CD8-positive, alpha-beta memory T cell (primary cell): Measurements from ENCODE around the gene SLC6A6. TPM values are rescaled to one million over a fixed set of nuclear protein-coding genes. Genes with fewer than 3 reads are reported as not detected.

Experiments
- CTCF ChIA-PET: fragments of 350-600 bp; sonication (Branson Sonifier 250); formaldehyde crosslinking; loops from one replicate; lab custom pipeline; 2021; ENCODE audit warnings: antibody characterized with exemption; lab: Charles Lee
- POLR2A ChIA-PET: fragments of 350-600 bp; sonication (Branson Sonifier 250); formaldehyde crosslinking; loops from one replicate; lab custom pipeline; 2021; ENCODE audit warnings: antibody characterized with exemption; lab: Charles Lee
- DNase-seq, 5 donors: peaks; one replicate each; pipeline versions ENCODE4 v3.0.0 to v3.0.0-alpha.2; 2020 to 2022; ENCODE audit warnings: mixed read lengths in 1 of 5
- H3K27ac ChIP-seq: one replicate; pipeline ENCODE4 v1.7.0; 2013; ENCODE audit warnings: low read depth, mild to moderate bottlenecking, low read length, moderate library complexity
- H3K27me3 ChIP-seq: 2 replicates; pipeline ENCODE4 v1.7.0; 2013; ENCODE audit warnings: low read length, mild to moderate bottlenecking; ENCODE audit not compliant: insufficient read depth, poor library complexity, severe bottlenecking
- H3K36me3 ChIP-seq: 2 replicates; pipeline ENCODE4 v1.7.0; 2013; ENCODE audit warnings: mild to moderate bottlenecking, low read length, moderate library complexity; ENCODE audit not compliant: insufficient read depth
- H3K4me1 ChIP-seq: 2 replicates; pipeline ENCODE4 v1.7.0; 2013; ENCODE audit warnings: mild to moderate bottlenecking, low read length, moderate library complexity; ENCODE audit not compliant: insufficient read depth
- H3K4me3 ChIP-seq: 2 replicates; pipeline ENCODE4 v1.7.0; 2013; ENCODE audit warnings: mild to moderate bottlenecking, low read length
- H3K9me3 ChIP-seq: 2 replicates; pipeline ENCODE4 v1.7.0; 2013; ENCODE audit warnings: mild to moderate bottlenecking, low read length
- H3K27ac Mint-ChIP-seq, 8 donors: one replicate each; pipeline ENCODE4 v1.8.0; 2020 to 2021; ENCODE audit warnings: mixed read lengths in 8 of 8, mild to moderate bottlenecking in 6 of 8, inconsistent platforms in 3 of 8, moderate library complexity in 3 of 8
- H3K27me3 Mint-ChIP-seq, 2 donors: one replicate each; pipeline ENCODE4 v1.8.0; 2020 to 2021; ENCODE audit warnings: mixed read lengths in 2 of 2, mild to moderate bottlenecking in 1 of 2, moderate library complexity in 1 of 2
- H3K36me3 Mint-ChIP-seq, 3 donors: one replicate each; pipeline ENCODE4 v1.8.0; 2020 to 2021; ENCODE audit warnings: mixed read lengths in 3 of 3, inconsistent platforms in 1 of 3, mild to moderate bottlenecking in 1 of 3
- H3K4me1 Mint-ChIP-seq, 3 donors: one replicate each; pipeline ENCODE4 v1.8.0; 2020 to 2021; ENCODE audit warnings: mixed read lengths in 3 of 3, inconsistent platforms in 1 of 3, mild to moderate bottlenecking in 1 of 3
- H3K4me3 Mint-ChIP-seq, 7 donors: one replicate each; pipeline ENCODE4 v1.8.0; 2020 to 2021; ENCODE audit warnings: mixed read lengths in 7 of 7, mild to moderate bottlenecking in 6 of 7, moderate library complexity in 4 of 7, inconsistent platforms in 2 of 7
- H3K9me3 Mint-ChIP-seq, 5 donors: one replicate each; pipeline ENCODE4 v1.8.0; 2020 to 2022; ENCODE audit warnings: mixed read lengths in 5 of 5, mild to moderate bottlenecking in 3 of 5, moderate library complexity in 2 of 5, inconsistent platforms in 1 of 5
- polyA plus RNA-seq: library from polyadenylated mRNA; unstranded; fragments of 300-500 nt; fragmentation: Illumina TruSeq; gene quantifications from one replicate; pipeline ENCODE4 v1.2.3, GENCODE V29; 2021
- total RNA-seq, 2 experiments: library from RNA; stranded (reverse); gene quantifications; one replicate each; pipeline ENCODE4 v1.2.3, GENCODE V29; 2021

The SLC6A6 gene
- total and polyA plus RNA-seq, 3 experiments from 2014 or later: 6.6 to 44.6 (median 44.5) TPM

DNA sequence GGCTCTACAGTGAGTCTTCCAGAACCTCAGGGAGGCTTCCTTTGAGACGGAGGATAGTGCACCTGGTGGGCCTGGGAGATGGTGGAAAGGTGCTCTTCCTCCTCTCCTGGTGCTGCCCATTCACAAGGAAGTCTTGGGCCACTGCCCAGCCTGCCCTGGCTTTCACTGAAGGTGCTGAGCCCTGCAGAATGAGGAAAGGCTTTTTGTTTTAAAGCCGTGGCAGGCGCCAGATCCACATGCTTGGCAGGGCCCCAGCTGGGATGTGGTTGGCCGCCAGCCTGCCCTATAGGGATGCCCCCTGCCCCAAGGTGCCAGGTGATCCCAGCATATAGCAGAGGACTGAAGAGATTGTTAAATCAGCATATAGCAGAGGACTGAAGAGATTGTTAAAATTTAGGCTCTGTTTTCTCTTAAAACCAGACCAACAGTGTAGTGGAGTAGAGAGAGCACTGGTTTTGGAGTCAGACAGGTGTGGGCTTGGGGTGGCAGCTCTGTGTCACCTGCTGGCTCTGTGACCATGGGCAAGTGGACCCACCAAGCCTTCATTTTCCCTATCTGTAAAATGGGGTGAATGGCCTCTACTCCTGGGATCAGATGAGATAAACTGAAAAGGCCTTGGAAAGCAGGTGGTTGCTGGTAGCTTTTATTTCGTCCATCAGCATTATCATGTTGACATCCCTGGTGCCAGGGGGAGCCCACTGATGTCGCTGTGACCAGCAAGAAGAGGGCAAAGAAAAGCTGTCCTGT, 53.3 kb downstream of the SLC6A6 start:
- no peak for DNase-seq
- no peak overlapping the region for H3K4me3 Mint-ChIP-seq
- Histone ChIP-seq H3K36me3 (peaks cover 17% of the 10 kb centered on the region), H3K27me3 (no peaks in the 10 kb centered on the region), H3K9me3 (no peaks in the 10 kb centered on the region), H3K4me1 (no peaks in the 10 kb centered on the region), H3K4me3 (no peak overlapping the region), H3K27ac (no peak overlapping the region)
- H3K4me1 Mint-ChIP-seq: peaks cover 0 to 6% (median 4%) of the 10 kb centered on the region in 3 donors
- no peaks in the 10 kb centered on the region for H3K9me3 Mint-ChIP-seq
- H3K36me3 Mint-ChIP-seq: peaks cover 4 to 87% (median 8%) of the 10 kb centered on the region in 3 donors
- peak overlapping the region in 5 of 8 donors; percentile 15 to 83 (median 68) for H3K27ac Mint-ChIP-seq
- ChIA-PET POLR2A (no interaction called here), CTCF (interaction anchor here (1.0 to 1.3 kb wide), 3 partner anchors 12 to 252 kb away, joined by 4 to 6 read pairs (median 5); partner anchors contain the start of gene SLC6A6)
- no peaks in the 10 kb centered on the region for H3K27me3 Mint-ChIP-seq

GRCh38 chr3:14456794-14457193, 54.4 kb downstream of the SLC6A6 start:
- H3K27ac Mint-ChIP-seq: peak overlapping the region in 1 of 8 donors; percentile 27
- H3K36me3 ChIP-seq: peaks cover 10% of the 10 kb centered on the region
- no peak overlapping the region for H3K27ac ChIP-seq
- peaks cover 0 to 5% (median 4%) of the 10 kb centered on the region in 3 donors for H3K4me1 Mint-ChIP-seq
- no peak overlapping the region for H3K4me3 ChIP-seq
- ChIA-PET POLR2A (no interaction called here), CTCF (interaction anchor here (1.0 to 1.3 kb wide), 3 partner anchors 11 to 253 kb away, joined by 4 to 6 read pairs (median 5); partner anchors contain the start of gene SLC6A6)
- no peaks in the 10 kb centered on the region for H3K9me3 Mint-ChIP-seq
- no peak for DNase-seq
- peaks cover 4 to 87% (median 4%) of the 10 kb centered on the region in 3 donors for H3K36me3 Mint-ChIP-seq
- H3K4me3 Mint-ChIP-seq: no peak overlapping the region
- H3K27me3 ChIP-seq: no peaks in the 10 kb centered on the region
- H3K27me3 Mint-ChIP-seq: no peaks in the 10 kb centered on the region
- H3K9me3 ChIP-seq: no peaks in the 10 kb centered on the region
- no peaks in the 10 kb centered on the region for H3K4me1 ChIP-seq

- H3K27me3 Mint-ChIP-seq: no peaks in the 10 kb centered on the region
- no peak for DNase-seq
- no peak overlapping the region for H3K27ac ChIP-seq
- POLR2A ChIA-PET: no interaction called here
- no peak overlapping the region for H3K4me3 ChIP-seq
- no peaks in the 10 kb centered on the region for H3K27me3 ChIP-seq
- CTCF ChIA-PET: interaction anchor here (1.1 to 1.9 kb wide), 4 partner anchors 11 to 561 kb away, joined by 3 to 8 read pairs (median 6); partner anchors contain the start of gene SLC6A6
- H3K9me3 ChIP-seq: no peaks in the 10 kb centered on the region
- H3K27ac Mint-ChIP-seq: no peak overlapping the region
- peaks cover 4 to 87% (median 4%) of the 10 kb centered on the region in 3 donors for H3K36me3 Mint-ChIP-seq
- H3K9me3 Mint-ChIP-seq: no peaks in the 10 kb centered on the region
- no peaks in the 10 kb centered on the region for H3K4me1 ChIP-seq
- H3K4me3 Mint-ChIP-seq: no peak overlapping the region
- peaks cover 0 to 5% (median 4%) of the 10 kb centered on the region in 3 donors for H3K4me1 Mint-ChIP-seq
- H3K36me3 ChIP-seq: peaks cover 10% of the 10 kb centered on the region
These were observed 55.1 kb downstream of the SLC6A6 start for GRCh38 chr3:14457481-14457880.

- peaks cover 4 to 87% (median 6%) of the 10 kb centered on the region in 3 donors for H3K36me3 Mint-ChIP-seq
- ChIA-PET POLR2A (no interaction called here), CTCF (interaction anchor here (1.1 to 7.2 kb wide), 5 partner anchors 11 to 562 kb away, joined by 3 to 62 read pairs (median 7); partner anchors contain the start of gene SLC6A6)
- H3K27me3 Mint-ChIP-seq: no peaks in the 10 kb centered on the region
- H3K27ac Mint-ChIP-seq: peak overlapping the region in 1 of 8 donors; percentile 58
- H3K4me1 Mint-ChIP-seq: peaks cover 0 to 5% (median 4%) of the 10 kb centered on the region in 3 donors
- DNase-seq: no peak
- H3K4me3 ChIP-seq: no peak overlapping the region
- peaks cover 10% of the 10 kb centered on the region for H3K36me3 ChIP-seq
- no peak overlapping the region for H3K27ac ChIP-seq
- no peaks in the 10 kb centered on the region for H3K9me3 Mint-ChIP-seq
- no peak overlapping the region for H3K4me3 Mint-ChIP-seq
- H3K27me3 ChIP-seq: no peaks in the 10 kb centered on the region
- no peaks in the 10 kb centered on the region for H3K9me3 ChIP-seq
- no peaks in the 10 kb centered on the region for H3K4me1 ChIP-seq
These were observed 55.6 kb downstream of the SLC6A6 start for GRCh38 chr3:14457999-14458398.

- no peaks in the 10 kb centered on the region for H3K9me3 ChIP-seq
- Mint-ChIP-seq H3K4me3 (no peak overlapping the region), H3K36me3 (peaks cover 4 to 87% (median 6%) of the 10 kb centered on the region in 3 donors), H3K27ac (peak overlapping the region in 4 of 8 donors; percentile 23 to 72 (median 54)), H3K9me3 (no peaks in the 10 kb centered on the region), H3K27me3 (no peaks in the 10 kb centered on the region), H3K4me1 (peaks cover 0 to 5% (median 4%) of the 10 kb centered on the region in 3 donors)
- CTCF ChIA-PET: interaction anchor here (0.7 to 7.2 kb wide), 7 partner anchors 10 to 562 kb away, joined by 3 to 62 read pairs (median 4); partner anchors contain the start of gene SLC6A6
- H3K27ac ChIP-seq: no peak overlapping the region
- POLR2A ChIA-PET: interaction anchor here (0.6 kb wide), 1 partner anchor 1266 kb away, joined by 3 read pairs; no protein-coding TSS in a partner anchor
- no peaks in the 10 kb centered on the region for H3K27me3 ChIP-seq
- H3K36me3 ChIP-seq: peaks cover 10% of the 10 kb centered on the region
- H3K4me1 ChIP-seq: no peaks in the 10 kb centered on the region
- H3K4me3 ChIP-seq: no peak overlapping the region
- DNase-seq: no peak
These were observed 56.2 kb downstream of the SLC6A6 start for GRCh38 chr3:14458434-14459275.

DNA sequence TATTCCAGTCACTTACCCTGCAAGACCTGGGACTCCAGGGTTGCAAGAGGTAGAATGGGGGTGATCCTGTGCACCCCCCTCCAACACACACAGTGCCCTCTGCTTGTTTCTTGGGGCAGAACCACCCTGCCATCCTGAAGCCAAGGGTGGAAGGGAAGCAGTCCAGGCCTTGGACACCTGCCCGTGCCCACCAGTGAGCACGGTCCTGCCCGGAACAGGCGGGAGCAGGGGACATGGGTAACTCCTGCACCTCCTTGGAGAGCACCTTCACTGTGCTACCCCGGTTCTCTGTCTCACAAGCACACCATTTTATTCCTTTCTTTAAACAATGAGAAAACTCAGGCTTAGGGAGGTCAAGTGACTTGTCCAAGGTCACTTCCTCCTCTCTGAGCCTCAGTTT, 57.0 kb downstream of the SLC6A6 start:
- Histone ChIP-seq H3K9me3 (no peaks in the 10 kb centered on the region), H3K27me3 (no peaks in the 10 kb centered on the region), H3K4me1 (no peaks in the 10 kb centered on the region), H3K36me3 (peaks cover 10% of the 10 kb centered on the region), H3K27ac (no peak overlapping the region), H3K4me3 (no peak overlapping the region)
- POLR2A ChIA-PET: no interaction called here
- Mint-ChIP-seq H3K4me1 (peaks cover 0 to 5% (median 4%) of the 10 kb centered on the region in 3 donors), H3K36me3 (peaks cover 4 to 87% (median 6%) of the 10 kb centered on the region in 3 donors), H3K27ac (peak overlapping the region in 2 of 8 donors; percentile 51 to 57), H3K9me3 (no peaks in the 10 kb centered on the region), H3K27me3 (no peaks in the 10 kb centered on the region), H3K4me3 (no peak overlapping the region)
- no peak for DNase-seq
- CTCF ChIA-PET: interaction anchor here (0.8 to 7.2 kb wide), 6 partner anchors 9 to 563 kb away, joined by 3 to 62 read pairs (median 6); partner anchors contain the start of gene SLC6A6

DNA sequence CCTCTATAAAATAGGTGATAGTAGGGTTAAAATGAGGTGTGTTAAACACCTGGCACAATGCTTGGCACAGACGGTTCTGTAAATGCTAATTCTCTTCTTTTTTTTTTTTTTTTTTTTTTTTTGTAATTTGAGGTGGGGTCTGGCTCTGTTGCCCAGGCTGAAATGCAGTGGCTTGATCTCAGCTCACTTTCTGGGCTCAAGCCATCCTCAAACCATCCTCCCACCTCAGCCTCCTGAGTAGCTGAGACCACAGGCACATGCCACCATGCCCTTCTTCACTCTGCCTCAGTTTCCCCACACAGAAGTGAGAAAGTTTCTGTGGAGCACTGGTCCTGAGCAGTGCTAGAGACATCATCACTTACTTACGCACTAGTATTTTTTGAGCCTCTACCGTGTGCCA, 57.4 kb downstream of the SLC6A6 start:
- peaks cover 10% of the 10 kb centered on the region for H3K36me3 ChIP-seq
- CTCF ChIA-PET: interaction anchor here (0.8 to 7.2 kb wide), 2 partner anchors 58 to 563 kb away, joined by 3 to 62 read pairs; partner anchors contain the start of gene SLC6A6

More for the DNA sequence above, 57.4 kb downstream of the SLC6A6 start:
- Histone ChIP-seq H3K27ac (no peak overlapping the region), H3K4me3 (no peak overlapping the region), H3K9me3 (no peaks in the 10 kb centered on the region), H3K27me3 (no peaks in the 10 kb centered on the region), H3K4me1 (no peaks in the 10 kb centered on the region)
- H3K36me3 Mint-ChIP-seq: peaks cover 4 to 87% (median 6%) of the 10 kb centered on the region in 3 donors
- H3K9me3 Mint-ChIP-seq: no peaks in the 10 kb centered on the region
- no peaks in the 10 kb centered on the region for H3K27me3 Mint-ChIP-seq
- no peak overlapping the region for H3K4me3 Mint-ChIP-seq
- POLR2A ChIA-PET: no interaction called here
- no peak for DNase-seq
- peaks cover 0 to 5% (median 4%) of the 10 kb centered on the region in 3 donors for H3K4me1 Mint-ChIP-seq
- H3K27ac Mint-ChIP-seq: peak overlapping the region in 2 of 8 donors; percentile 60 to 67
